ENCODE results near the gene HOXD10. TPM values are rescaled to one million over a fixed set of nuclear protein-coding genes. Genes with fewer than 3 reads are reported as not detected.

The HOXD10 gene
- total and polyA plus RNA-seq, 2 of the 13 experiments (the other 11 are each of a cell fraction or from before 2014, with no cell fraction given) = not detected

DNA sequence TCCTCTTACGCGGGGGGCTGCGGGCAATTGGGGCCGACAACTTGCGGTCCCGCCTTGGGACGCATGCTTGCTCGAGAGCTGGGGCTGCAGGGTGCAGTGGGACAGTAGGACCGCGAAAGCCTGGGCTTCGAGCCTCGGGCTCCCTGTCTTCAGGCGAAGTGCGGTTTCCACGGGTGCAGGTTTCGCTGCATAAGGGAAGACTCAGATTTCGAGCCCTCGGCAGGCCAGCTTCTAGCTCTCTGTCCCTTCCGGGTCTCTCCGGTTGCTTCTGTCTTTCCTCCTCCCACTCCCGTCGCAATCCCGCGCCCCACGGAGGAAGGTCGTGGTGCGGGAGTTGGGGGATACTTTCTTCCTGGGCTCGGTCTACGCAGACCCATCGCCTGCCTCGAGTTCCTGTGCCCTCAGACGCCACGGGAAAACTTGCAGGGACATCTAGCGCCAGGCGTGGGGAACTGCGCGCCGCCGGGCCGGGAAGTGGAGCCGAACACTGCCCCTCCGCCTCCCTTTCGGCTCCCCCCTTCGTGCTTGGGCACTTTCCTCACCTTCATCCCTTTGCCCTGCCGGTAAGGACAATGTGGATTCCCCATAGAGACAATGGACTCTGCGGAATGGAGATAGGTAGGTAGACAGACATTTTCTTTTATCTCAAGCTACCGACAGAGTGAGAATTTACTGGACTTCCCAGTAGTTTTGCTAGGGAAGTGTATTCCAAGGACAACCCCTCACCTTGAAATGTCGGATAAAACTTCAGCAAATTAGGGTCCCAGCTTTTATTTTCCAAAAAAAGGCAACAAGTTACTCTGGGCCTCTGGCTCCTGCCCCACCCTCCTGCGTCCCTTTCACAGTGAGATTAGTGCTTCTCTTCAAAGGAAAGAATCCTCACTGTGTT is 28.3 kb upstream of the HOXD10 start (continued):
- TF ChIP-seq, protein P1, sequence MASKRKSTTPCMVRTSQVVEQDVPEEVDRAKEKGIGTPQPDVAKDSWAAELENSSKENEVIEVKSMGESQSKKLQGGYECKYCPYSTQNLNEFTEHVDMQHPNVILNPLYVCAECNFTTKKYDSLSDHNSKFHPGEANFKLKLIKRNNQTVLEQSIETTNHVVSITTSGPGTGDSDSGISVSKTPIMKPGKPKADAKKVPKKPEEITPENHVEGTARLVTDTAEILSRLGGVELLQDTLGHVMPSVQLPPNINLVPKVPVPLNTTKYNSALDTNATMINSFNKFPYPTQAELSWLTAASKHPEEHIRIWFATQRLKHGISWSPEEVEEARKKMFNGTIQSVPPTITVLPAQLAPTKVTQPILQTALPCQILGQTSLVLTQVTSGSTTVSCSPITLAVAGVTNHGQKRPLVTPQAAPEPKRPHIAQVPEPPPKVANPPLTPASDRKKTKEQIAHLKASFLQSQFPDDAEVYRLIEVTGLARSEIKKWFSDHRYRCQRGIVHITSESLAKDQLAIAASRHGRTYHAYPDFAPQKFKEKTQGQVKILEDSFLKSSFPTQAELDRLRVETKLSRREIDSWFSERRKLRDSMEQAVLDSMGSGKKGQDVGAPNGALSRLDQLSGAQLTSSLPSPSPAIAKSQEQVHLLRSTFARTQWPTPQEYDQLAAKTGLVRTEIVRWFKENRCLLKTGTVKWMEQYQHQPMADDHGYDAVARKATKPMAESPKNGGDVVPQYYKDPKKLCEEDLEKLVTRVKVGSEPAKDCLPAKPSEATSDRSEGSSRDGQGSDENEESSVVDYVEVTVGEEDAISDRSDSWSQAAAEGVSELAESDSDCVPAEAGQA (IDR thresholded peaks at IDR 0.05; ENCODE audit: low read depth) = no peak
- TF ChIP-seq, protein P1 (CRISPR knock-in tag; IDR thresholded peaks at IDR 0.05; ENCODE audit: borderline replicate concordance) = no peak
- TF ChIP-seq SATB2 (CRISPR knock-in tag; IDR thresholded peaks at IDR 0.05) (no peak), ZFAT (CRISPR knock-in tag; conservative IDR thresholded peaks at IDR 0.05) (no peak), RFXANK (CRISPR knock-in tag; IDR thresholded peaks at IDR 0.05) (no peak), REXO4 (CRISPR knock-in tag; IDR thresholded peaks at IDR 0.05; ENCODE audit: borderline replicate concordance) (0 out of 2 replicates have a peak, but pooled peaks have one; percentile 23), ZNF530 (CRISPR knock-in tag; IDR thresholded peaks at IDR 0.05; ENCODE audit: low read depth) (no peak), ZNF510 (CRISPR knock-in tag; IDR thresholded peaks at IDR 0.05; ENCODE audit: low read depth) (no peak), ZNF724P (CRISPR knock-in tag; IDR thresholded peaks at IDR 0.05; ENCODE audit: borderline replicate concordance) (no peak), TEAD2 (CRISPR knock-in tag; IDR thresholded peaks at IDR 0.05) (no peak), ZFP37 (CRISPR knock-in tag; IDR thresholded peaks at IDR 0.05; ENCODE audit: borderline replicate concordance) (peak; percentile 69; the same call in 1 of the 2 replicates), TBX3 (IDR thresholded peaks at IDR 0.05; ENCODE audit: borderline replicate concordance) (no peak)
- TF ChIP-seq, protein P2, sequence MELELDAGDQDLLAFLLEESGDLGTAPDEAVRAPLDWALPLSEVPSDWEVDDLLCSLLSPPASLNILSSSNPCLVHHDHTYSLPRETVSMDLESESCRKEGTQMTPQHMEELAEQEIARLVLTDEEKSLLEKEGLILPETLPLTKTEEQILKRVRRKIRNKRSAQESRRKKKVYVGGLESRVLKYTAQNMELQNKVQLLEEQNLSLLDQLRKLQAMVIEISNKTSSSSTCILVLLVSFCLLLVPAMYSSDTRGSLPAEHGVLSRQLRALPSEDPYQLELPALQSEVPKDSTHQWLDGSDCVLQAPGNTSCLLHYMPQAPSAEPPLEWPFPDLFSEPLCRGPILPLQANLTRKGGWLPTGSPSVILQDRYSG (CRISPR knock-in tag; IDR thresholded peaks at IDR 0.05) = no peak
- TF ChIP-seq, protein P3, sequence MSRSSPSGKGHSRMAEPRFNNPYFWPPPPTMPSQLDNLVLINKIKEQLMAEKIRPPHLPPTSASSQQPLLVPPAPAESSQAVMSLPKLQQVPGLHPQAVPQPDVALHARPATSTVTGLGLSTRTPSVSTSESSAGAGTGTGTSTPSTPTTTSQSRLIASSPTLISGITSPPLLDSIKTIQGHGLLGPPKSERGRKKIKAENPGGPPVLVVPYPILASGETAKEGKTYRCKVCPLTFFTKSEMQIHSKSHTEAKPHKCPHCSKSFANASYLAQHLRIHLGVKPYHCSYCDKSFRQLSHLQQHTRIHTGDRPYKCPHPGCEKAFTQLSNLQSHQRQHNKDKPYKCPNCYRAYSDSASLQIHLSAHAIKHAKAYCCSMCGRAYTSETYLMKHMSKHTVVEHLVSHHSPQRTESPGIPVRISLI (CRISPR knock-in tag; IDR thresholded peaks at IDR 0.05; ENCODE audit: borderline replicate concordance) = no peak
- TF ChIP-seq, protein P4, sequence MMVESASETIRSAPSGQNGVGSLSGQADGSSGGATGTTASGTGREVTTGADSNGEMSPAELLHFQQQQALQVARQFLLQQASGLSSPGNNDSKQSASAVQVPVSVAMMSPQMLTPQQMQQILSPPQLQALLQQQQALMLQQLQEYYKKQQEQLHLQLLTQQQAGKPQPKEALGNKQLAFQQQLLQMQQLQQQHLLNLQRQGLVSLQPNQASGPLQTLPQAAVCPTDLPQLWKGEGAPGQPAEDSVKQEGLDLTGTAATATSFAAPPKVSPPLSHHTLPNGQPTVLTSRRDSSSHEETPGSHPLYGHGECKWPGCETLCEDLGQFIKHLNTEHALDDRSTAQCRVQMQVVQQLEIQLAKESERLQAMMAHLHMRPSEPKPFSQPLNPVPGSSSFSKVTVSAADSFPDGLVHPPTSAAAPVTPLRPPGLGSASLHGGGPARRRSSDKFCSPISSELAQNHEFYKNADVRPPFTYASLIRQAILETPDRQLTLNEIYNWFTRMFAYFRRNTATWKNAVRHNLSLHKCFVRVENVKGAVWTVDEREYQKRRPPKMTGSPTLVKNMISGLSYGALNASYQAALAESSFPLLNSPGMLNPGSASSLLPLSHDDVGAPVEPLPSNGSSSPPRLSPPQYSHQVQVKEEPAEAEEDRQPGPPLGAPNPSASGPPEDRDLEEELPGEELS (CRISPR knock-in tag; IDR thresholded peaks at IDR 0.05) = no peak
- TF ChIP-seq, protein P5, sequence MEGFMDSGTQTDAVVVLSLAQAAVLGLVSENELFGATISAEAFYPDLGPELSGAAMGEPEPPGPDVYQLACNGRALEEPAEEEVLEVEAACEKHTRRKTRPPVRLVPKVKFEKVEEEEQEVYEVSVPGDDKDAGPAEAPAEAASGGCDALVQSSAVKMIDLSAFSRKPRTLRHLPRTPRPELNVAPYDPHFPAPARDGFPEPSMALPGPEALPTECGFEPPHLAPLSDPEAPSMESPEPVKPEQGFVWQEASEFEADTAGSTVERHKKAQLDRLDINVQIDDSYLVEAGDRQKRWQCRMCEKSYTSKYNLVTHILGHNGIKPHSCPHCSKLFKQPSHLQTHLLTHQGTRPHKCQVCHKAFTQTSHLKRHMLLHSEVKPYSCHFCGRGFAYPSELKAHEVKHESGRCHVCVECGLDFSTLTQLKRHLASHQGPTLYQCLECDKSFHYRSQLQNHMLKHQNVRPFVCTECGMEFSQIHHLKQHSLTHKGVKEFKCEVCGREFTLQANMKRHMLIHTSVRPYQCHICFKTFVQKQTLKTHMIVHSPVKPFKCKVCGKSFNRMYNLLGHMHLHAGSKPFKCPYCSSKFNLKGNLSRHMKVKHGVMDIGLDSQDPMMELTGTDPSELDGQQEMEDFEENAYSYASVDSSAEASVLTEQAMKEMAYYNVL (CRISPR knock-in tag; IDR thresholded peaks at IDR 0.05; ENCODE audit: borderline replicate concordance) = peak; percentile 72; the same call in 1 of the 2 replicates

All from HepG2 (cell line).